Memory B cell (primary cell): ENCODE results near the gene PTRH1.

ENCODE experiments used
- ATAC-seq: fragments of 150-1000 bp; cut with Tn5 transposase; 2 replicates; pipeline ENCODE4 v1.10.0; 2021; ENCODE audit warnings: low read depth, mild to moderate bottlenecking, moderate library complexity
- DNase-seq, 2 donors: peaks; one replicate each; pipeline ENCODE4 v3.0.0; 2022; ENCODE audit warnings: low spot score in 2 of 2
- H3K27ac Mint-ChIP-seq: one replicate; pipeline ENCODE4 v1.8.0; 2022; ENCODE audit warnings: mild to moderate bottlenecking, moderate library complexity, mixed read lengths
- H3K27me3 Mint-ChIP-seq: one replicate; pipeline ENCODE4 v1.8.0; 2022; ENCODE audit warnings: mixed read lengths
- H3K36me3 Mint-ChIP-seq: one replicate; pipeline ENCODE4 v1.8.0; 2022; ENCODE audit warnings: mild to moderate bottlenecking, mixed read lengths
- H3K4me1 Mint-ChIP-seq: one replicate; pipeline ENCODE4 v1.8.0; 2022; ENCODE audit warnings: mixed read lengths
- H3K4me3 Mint-ChIP-seq: one replicate; pipeline ENCODE4 v1.8.0; 2022; ENCODE audit warnings: mild to moderate bottlenecking, moderate library complexity, mixed read lengths
- H3K9me3 Mint-ChIP-seq: one replicate; pipeline ENCODE4 v1.8.0; 2022; ENCODE audit warnings: mixed read lengths

The PTRH1 gene

GRCh38 chr9:127703289-127703946 lies 12.0 kb downstream of the PTRH1 start:
- H3K4me1 Mint-ChIP-seq, result peaks cover 17% of the 10 kb centered on the region
- ATAC-seq (no peak), DNase-seq (no peak)
- peaks cover 2% of the 10 kb centered on the region for H3K27me3 Mint-ChIP-seq
- H3K36me3 Mint-ChIP-seq, result no peaks in the 10 kb centered on the region
- H3K9me3 Mint-ChIP-seq, result no peaks in the 10 kb centered on the region
- H3K27ac Mint-ChIP-seq, result no peak overlapping the region
- H3K4me3 Mint-ChIP-seq, result no peak overlapping the region

DNA sequence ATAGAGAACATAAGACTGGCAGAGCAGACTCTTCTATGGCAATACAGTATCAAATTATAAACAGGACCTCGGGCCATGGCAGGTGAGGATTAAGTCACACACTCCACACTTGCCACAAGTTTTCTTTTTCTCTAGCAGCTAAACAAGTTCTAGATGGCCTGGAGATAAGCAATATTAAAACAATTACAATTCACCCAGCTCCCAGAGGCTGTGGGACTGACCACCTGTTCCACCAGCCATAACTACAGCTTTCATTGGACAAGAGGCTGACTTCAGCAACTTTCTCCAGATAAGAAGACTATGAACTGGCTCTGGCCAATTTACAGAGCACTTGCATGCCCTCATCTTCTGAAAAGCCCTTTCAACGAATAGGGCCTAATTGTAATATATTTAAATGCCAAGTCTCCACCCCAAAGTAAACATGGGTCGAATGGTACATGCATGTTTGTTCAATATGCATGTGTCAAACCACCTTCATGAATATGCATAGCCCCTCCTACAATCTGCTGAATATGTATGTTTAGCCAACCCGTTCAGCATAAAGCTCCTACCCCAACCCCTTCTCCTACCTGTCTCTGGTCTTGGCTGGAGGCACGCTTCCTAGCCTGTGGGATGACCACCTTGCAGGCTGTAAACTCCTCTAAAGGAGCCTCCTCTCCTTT lies 14.7 kb downstream of the PTRH1 start:
- Mint-ChIP-seq H3K27me3 (peaks cover 2% of the 10 kb centered on the region), H3K27ac (no peak overlapping the region), H3K36me3 (no peaks in the 10 kb centered on the region), H3K9me3 (no peaks in the 10 kb centered on the region), H3K4me3 (no peak overlapping the region), H3K4me1 (peaks cover 15% of the 10 kb centered on the region)
- no peak for DNase-seq
- ATAC-seq, result no peak

- peaks cover 15% of the 10 kb centered on the region for H3K4me1 Mint-ChIP-seq
- peak overlapping the region; percentile 83 for H3K4me3 Mint-ChIP-seq
- H3K9me3 Mint-ChIP-seq, result no peaks in the 10 kb centered on the region
- DNase-seq, result no peak
- H3K36me3 Mint-ChIP-seq, result no peaks in the 10 kb centered on the region
- no peak for ATAC-seq
- H3K27ac Mint-ChIP-seq, result no peak overlapping the region
- peaks cover 2% of the 10 kb centered on the region for H3K27me3 Mint-ChIP-seq
These were observed 15.3 kb downstream of the PTRH1 start for GRCh38 chr9:127700140-127700539.

DNA sequence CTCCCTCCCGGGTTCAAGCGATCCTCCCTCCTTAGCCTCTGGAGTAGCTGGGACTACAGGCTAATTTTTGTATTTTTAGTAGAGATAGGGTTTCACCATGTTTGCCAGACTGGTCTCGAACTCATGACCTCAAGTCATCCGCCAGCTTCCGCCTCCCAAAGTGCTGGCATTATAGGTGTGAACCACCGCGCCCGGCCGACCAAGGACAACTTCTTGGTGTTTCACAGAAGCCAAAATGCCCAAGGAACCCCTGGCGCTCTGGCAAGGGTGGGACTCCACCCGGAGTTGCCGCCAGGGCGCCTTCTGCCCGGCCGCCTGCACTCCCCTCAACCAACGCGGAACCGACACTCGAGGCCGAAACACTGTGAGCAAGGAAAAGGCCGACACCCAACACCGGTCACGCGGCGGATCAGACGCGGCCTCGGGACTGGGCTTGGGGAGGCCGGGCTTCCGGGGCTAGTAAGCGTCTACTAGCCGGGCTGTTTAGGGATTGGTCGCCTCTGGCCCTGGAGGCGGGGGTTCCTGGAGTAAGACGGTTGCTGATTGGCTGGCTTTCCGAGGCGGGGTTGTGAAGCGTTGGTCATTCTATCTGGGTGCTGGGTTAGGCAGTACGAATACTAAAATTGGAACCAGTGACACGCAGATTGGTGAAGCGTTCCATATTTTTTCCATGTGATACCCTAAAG lies 16.3 kb downstream of the PTRH1 start:
- H3K4me1 Mint-ChIP-seq, result peaks cover 15% of the 10 kb centered on the region
- ATAC-seq (peak; percentile 97), DNase-seq (peak; percentile 74 to 77)
- H3K4me3 Mint-ChIP-seq, result peak overlapping the region; percentile 83
- H3K9me3 Mint-ChIP-seq, result no peaks in the 10 kb centered on the region
- no peaks in the 10 kb centered on the region for H3K36me3 Mint-ChIP-seq
- no peaks in the 10 kb centered on the region for H3K27me3 Mint-ChIP-seq
- peak overlapping the region; percentile 76 for H3K27ac Mint-ChIP-seq

DNA sequence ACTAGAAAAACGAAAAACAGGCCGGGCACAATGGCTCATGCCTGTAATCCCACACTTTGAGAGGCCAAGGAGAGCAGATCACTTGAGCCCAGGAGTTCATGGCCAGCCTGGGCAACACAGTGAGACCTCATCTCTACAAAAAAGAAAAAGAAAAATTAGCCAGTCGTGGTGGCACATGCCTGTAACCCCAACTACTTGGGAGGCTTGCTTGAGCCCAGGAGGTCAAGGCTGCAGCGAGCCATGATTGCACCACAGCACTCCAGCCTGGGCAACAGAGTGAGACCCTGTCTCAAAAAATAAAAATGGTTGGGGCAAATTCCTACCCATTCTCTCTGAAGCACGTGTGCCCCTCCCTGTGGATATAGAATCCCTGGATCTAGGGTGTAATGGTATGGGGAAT lies 17.1 kb downstream of the PTRH1 start:
- DNase-seq (no peak), ATAC-seq (no peak)
- Mint-ChIP-seq H3K4me1 (peaks cover 15% of the 10 kb centered on the region), H3K4me3 (no peak overlapping the region), H3K36me3 (no peaks in the 10 kb centered on the region), H3K9me3 (no peaks in the 10 kb centered on the region), H3K27me3 (no peaks in the 10 kb centered on the region), H3K27ac (no peak overlapping the region)

- no peaks in the 10 kb centered on the region for H3K36me3 Mint-ChIP-seq
- no peaks in the 10 kb centered on the region for H3K27me3 Mint-ChIP-seq
- H3K4me3 Mint-ChIP-seq, result no peak overlapping the region
- DNase-seq, result no peak
- no peaks in the 10 kb centered on the region for H3K9me3 Mint-ChIP-seq
- H3K27ac Mint-ChIP-seq, result no peak overlapping the region
- no peak for ATAC-seq
- H3K4me1 Mint-ChIP-seq, result peaks cover 12% of the 10 kb centered on the region
These were observed 17.9 kb downstream of the PTRH1 start for GRCh38 chr9:127697575-127697974.

GRCh38 chr9:127694890-127695720 lies 20.4 kb downstream of the PTRH1 start:
- H3K4me1 Mint-ChIP-seq, result peaks cover 10% of the 10 kb centered on the region
- H3K27me3 Mint-ChIP-seq, result no peaks in the 10 kb centered on the region
- DNase-seq (no peak), ATAC-seq (no peak)
- H3K36me3 Mint-ChIP-seq, result no peaks in the 10 kb centered on the region
- no peak overlapping the region for H3K27ac Mint-ChIP-seq
- no peak overlapping the region for H3K4me3 Mint-ChIP-seq
- no peaks in the 10 kb centered on the region for H3K9me3 Mint-ChIP-seq

DNA sequence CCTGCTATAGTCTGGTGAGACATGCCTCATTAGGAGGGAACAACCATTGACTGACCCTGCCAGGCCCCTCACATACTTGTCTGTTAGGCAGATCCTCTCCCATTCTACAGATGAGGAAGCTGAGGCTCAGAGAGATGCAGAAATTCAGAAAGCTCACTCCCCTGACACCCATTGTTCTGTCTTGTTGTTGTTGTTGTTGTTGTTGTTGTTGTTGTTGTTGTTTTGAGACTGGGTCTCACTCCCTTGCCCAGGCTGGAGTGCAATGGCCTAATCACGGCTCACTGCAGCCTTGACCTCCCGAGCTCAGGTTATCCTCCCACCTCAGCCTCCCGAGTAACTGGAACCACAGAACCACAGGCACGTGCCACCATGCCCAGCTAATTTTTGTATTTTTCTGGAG lies 21.8 kb downstream of the PTRH1 start:
- H3K36me3 Mint-ChIP-seq, result no peaks in the 10 kb centered on the region
- no peak overlapping the region for H3K27ac Mint-ChIP-seq
- no peak overlapping the region for H3K4me3 Mint-ChIP-seq
- no peaks in the 10 kb centered on the region for H3K27me3 Mint-ChIP-seq
- ATAC-seq, result no peak
- no peaks in the 10 kb centered on the region for H3K4me1 Mint-ChIP-seq
- H3K9me3 Mint-ChIP-seq, result no peaks in the 10 kb centered on the region
- no peak for DNase-seq

DNA sequence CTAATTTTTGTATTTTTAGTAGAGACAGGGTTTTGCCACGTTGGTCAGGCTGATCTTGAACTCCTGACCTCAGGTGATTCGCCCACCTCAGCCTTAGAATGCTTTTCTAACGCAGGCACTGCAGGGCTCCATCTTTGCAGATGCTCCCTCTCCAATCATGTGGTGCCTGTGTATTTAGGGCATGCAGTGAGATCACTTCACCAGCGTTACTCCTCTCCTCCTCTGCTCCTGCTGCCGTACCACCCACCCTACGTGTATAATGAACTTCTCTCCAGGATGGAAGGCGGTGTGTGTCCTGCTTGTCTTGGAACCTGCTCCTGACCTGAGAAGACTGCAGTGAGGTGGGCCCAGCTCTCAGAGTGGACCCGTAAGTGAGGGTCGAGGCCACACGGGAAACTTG lies 22.3 kb downstream of the PTRH1 start:
- H3K4me1 Mint-ChIP-seq, result no peaks in the 10 kb centered on the region
- no peaks in the 10 kb centered on the region for H3K27me3 Mint-ChIP-seq
- DNase-seq, result no peak
- no peaks in the 10 kb centered on the region for H3K9me3 Mint-ChIP-seq
- no peak for ATAC-seq
- H3K36me3 Mint-ChIP-seq, result no peaks in the 10 kb centered on the region
- no peak overlapping the region for H3K27ac Mint-ChIP-seq
- no peak overlapping the region for H3K4me3 Mint-ChIP-seq

DNA sequence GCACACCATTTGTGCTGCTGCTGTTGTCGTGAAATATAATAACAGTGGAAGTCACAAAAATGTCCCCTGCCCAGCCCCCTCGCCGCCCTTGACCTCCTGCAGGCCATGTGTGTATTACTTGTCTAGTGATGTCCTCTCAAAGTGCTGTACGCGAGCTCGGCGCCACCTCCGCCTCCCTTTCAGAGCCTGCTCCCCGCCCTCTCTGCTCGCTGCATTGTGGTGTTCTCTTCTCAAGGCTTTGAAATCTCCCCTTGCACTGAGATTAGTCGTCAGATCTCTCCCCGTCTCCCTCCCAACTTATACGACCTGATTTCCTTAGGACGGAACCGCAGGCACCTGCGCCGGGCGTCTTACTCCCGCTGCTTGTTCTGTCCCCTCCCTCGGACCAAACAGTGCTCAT lies 23.4 kb downstream of the PTRH1 start:
- H3K27me3 Mint-ChIP-seq, result no peaks in the 10 kb centered on the region
- no peak overlapping the region for H3K27ac Mint-ChIP-seq
- no peaks in the 10 kb centered on the region for H3K9me3 Mint-ChIP-seq
- H3K36me3 Mint-ChIP-seq, result no peaks in the 10 kb centered on the region
- DNase-seq, result no peak
- H3K4me3 Mint-ChIP-seq, result no peak overlapping the region
- no peaks in the 10 kb centered on the region for H3K4me1 Mint-ChIP-seq
- no peak for ATAC-seq

DNA sequence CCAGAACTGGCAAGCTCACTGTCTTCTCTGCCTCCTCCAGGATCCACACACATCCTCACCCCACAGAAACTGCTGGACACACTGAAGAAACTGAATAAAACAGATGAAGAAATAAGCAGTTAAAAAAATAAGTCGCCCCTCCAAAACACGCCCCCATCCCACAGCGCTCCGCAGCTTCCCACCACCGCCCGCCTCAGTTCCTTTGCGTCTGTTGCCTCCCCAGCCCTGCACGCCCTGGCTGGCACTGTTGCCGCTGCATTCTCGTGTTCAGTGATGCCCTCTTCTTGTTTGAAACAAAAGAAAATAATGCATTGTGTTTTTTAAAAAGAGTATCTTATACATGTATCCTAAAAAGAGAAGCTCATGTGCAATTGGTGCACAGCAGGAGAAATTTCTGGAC lies 24.7 kb downstream of the PTRH1 start:
- no peak for ATAC-seq
- DNase-seq, result no peak
- Mint-ChIP-seq H3K36me3 (no peaks in the 10 kb centered on the region), H3K27ac (no peak overlapping the region), H3K4me3 (no peak overlapping the region), H3K27me3 (peaks cover 3% of the 10 kb centered on the region), H3K4me1 (no peaks in the 10 kb centered on the region), H3K9me3 (no peaks in the 10 kb centered on the region)

DNA sequence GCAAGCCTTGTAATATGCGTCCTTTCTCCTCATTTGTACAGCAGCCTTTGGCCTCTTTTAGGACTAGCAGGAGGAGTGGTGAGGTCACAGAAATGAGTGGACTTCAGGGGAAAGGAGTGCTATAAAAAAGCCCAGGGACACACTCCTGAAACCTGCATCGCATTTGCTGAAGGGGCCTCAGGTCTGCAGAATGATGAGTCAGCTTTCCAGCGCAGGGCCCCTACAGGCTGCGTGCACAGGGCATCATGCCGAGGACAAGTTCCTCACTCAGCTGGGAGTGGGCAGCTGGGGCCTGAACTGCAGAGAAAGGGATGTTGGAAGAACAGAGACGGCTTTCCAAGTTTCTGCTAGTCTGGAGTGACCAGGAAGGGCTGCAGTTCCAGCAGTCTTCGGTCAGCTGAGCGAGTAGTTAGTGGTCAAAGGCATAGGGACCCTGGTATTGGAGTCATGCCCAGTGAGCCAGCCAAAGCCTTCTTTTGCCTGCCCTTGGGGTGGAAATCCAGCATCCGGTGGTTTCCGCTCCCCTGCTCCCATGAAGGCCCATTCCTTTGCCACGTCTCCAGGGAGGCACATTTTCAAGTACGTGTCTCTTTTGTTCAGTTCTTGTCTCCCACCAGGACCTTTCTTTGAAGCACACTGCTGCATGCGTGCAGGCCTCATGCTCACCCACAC lies 26.0 kb downstream of the PTRH1 start:
- Mint-ChIP-seq H3K27ac (no peak overlapping the region), H3K36me3 (no peaks in the 10 kb centered on the region), H3K4me3 (no peak overlapping the region), H3K27me3 (peaks cover 5% of the 10 kb centered on the region), H3K9me3 (no peaks in the 10 kb centered on the region), H3K4me1 (no peaks in the 10 kb centered on the region)
- no peak for ATAC-seq
- no peak for DNase-seq

GRCh38 chr9:127686461-127687393 lies 28.7 kb downstream of the PTRH1 start:
- DNase-seq, result no peak
- Mint-ChIP-seq H3K27ac (no peak overlapping the region), H3K9me3 (no peaks in the 10 kb centered on the region), H3K4me1 (no peaks in the 10 kb centered on the region), H3K36me3 (no peaks in the 10 kb centered on the region), H3K27me3 (peaks cover 9% of the 10 kb centered on the region), H3K4me3 (no peak overlapping the region)
- ATAC-seq, result no peak
